ENCODE data around the gene BIN2.
"Not testable (repeated sequence)": the region's sequence is repeated elsewhere in the genome, so short reads cannot be mapped to it uniquely, and the experiment has no call there.

The BIN2 gene

GRCh38 chr12:51318846-51319599 is 5.0 kb downstream of the BIN2 start:
- Histone ChIP-seq H3K4me3 (ENCODE audit: low read depth in 1 of 2, low read length in 2 of 2) (no peak overlapping the region), H3K9me3 (ENCODE audit: control insufficient read depth in 1 of 2, low read length in 2 of 2) (no peaks in the 10 kb centered on the region), H3K27ac (ENCODE audit: low read depth, low read length) (no peak overlapping the region), H3K27me3 (ENCODE audit: control insufficient read depth in 1 of 2, insufficient read depth in 2 of 2, low read length in 2 of 2) (no peaks in the 10 kb centered on the region), H3K36me3 (ENCODE audit: control insufficient read depth in 1 of 2, insufficient read depth in 2 of 2, low read length in 2 of 2) (no peaks in the 10 kb centered on the region), H3K9ac (ENCODE audit: low read depth in 1 of 2, low read length in 2 of 2) (no peak overlapping the region), H3K4me1 (ENCODE audit: control insufficient read depth in 1 of 2, insufficient read depth in 2 of 2, low read length in 2 of 2) (peaks cover 7 to 13% of the 10 kb centered on the region in 2 donors)

GRCh38 chr12:51318057-51318806 is 5.7 kb downstream of the BIN2 start:
- not testable (repeated sequence) for H3K4me3 ChIP-seq (ENCODE audit: low read depth in 1 of 2, low read length in 2 of 2); H3K36me3 ChIP-seq (ENCODE audit: control insufficient read depth in 1 of 2, insufficient read depth in 2 of 2, low read length in 2 of 2); H3K9me3 ChIP-seq (ENCODE audit: control insufficient read depth in 1 of 2, low read length in 2 of 2); H3K27me3 ChIP-seq (ENCODE audit: control insufficient read depth in 1 of 2, insufficient read depth in 2 of 2, low read length in 2 of 2); H3K9ac ChIP-seq (ENCODE audit: low read depth in 1 of 2, low read length in 2 of 2); H3K27ac ChIP-seq (ENCODE audit: low read depth, low read length)
- peaks cover 7 to 13% of the 10 kb centered on the region in 2 donors for H3K4me1 ChIP-seq (ENCODE audit: control insufficient read depth in 1 of 2, insufficient read depth in 2 of 2, low read length in 2 of 2)

GRCh38 chr12:51311389-51311788 is 12.6 kb downstream of the BIN2 start:
- H3K9me3 ChIP-seq (ENCODE audit: control insufficient read depth in 1 of 2, low read length in 2 of 2) = no peaks in the 10 kb centered on the region
- no peaks in the 10 kb centered on the region for H3K27me3 ChIP-seq (ENCODE audit: control insufficient read depth in 1 of 2, insufficient read depth in 2 of 2, low read length in 2 of 2)
- no peaks in the 10 kb centered on the region for H3K36me3 ChIP-seq (ENCODE audit: control insufficient read depth in 1 of 2, insufficient read depth in 2 of 2, low read length in 2 of 2)
- H3K27ac ChIP-seq (ENCODE audit: low read depth, low read length) = no peak overlapping the region
- peaks cover 14 to 18% of the 10 kb centered on the region in 2 donors for H3K4me1 ChIP-seq (ENCODE audit: control insufficient read depth in 1 of 2, insufficient read depth in 2 of 2, low read length in 2 of 2)
- H3K4me3 ChIP-seq (ENCODE audit: low read depth in 1 of 2, low read length in 2 of 2) = no peak overlapping the region
- H3K9ac ChIP-seq (ENCODE audit: low read depth in 1 of 2, low read length in 2 of 2) = no peak overlapping the region

GRCh38 chr12:51307655-51308593 is 16.1 kb downstream of the BIN2 start:
- H3K9me3 ChIP-seq (ENCODE audit: control insufficient read depth in 1 of 2, low read length in 2 of 2) = no peaks in the 10 kb centered on the region
- H3K4me3 ChIP-seq (ENCODE audit: low read depth in 1 of 2, low read length in 2 of 2) = no peak overlapping the region
- H3K27ac ChIP-seq (ENCODE audit: low read depth, low read length) = no peak overlapping the region
- H3K36me3 ChIP-seq (ENCODE audit: control insufficient read depth in 1 of 2, insufficient read depth in 2 of 2, low read length in 2 of 2) = no peaks in the 10 kb centered on the region
- peaks cover 14 to 18% of the 10 kb centered on the region in 2 donors for H3K4me1 ChIP-seq (ENCODE audit: control insufficient read depth in 1 of 2, insufficient read depth in 2 of 2, low read length in 2 of 2)
- no peaks in the 10 kb centered on the region for H3K27me3 ChIP-seq (ENCODE audit: control insufficient read depth in 1 of 2, insufficient read depth in 2 of 2, low read length in 2 of 2)
- H3K9ac ChIP-seq (ENCODE audit: low read depth in 1 of 2, low read length in 2 of 2) = no peak overlapping the region

GRCh38 chr12:51306507-51306906 is 17.5 kb downstream of the BIN2 start:
- Histone ChIP-seq H3K9ac (ENCODE audit: low read depth in 1 of 2, low read length in 2 of 2) (no peak overlapping the region), H3K4me3 (ENCODE audit: low read depth in 1 of 2, low read length in 2 of 2) (no peak overlapping the region), H3K4me1 (ENCODE audit: control insufficient read depth in 1 of 2, insufficient read depth in 2 of 2, low read length in 2 of 2) (peaks cover 14 to 18% of the 10 kb centered on the region in 2 donors), H3K27me3 (ENCODE audit: control insufficient read depth in 1 of 2, insufficient read depth in 2 of 2, low read length in 2 of 2) (no peaks in the 10 kb centered on the region), H3K36me3 (ENCODE audit: control insufficient read depth in 1 of 2, insufficient read depth in 2 of 2, low read length in 2 of 2) (peaks cover 0 to 7% of the 10 kb centered on the region in 2 donors), H3K27ac (ENCODE audit: low read depth, low read length) (no peak overlapping the region), H3K9me3 (ENCODE audit: control insufficient read depth in 1 of 2, low read length in 2 of 2) (no peaks in the 10 kb centered on the region)

GRCh38 chr12:51300768-51301167 is 23.2 kb downstream of the BIN2 start:
- H3K27ac ChIP-seq (ENCODE audit: low read depth, low read length); H3K9me3 ChIP-seq (ENCODE audit: control insufficient read depth in 1 of 2, low read length in 2 of 2); H3K4me1 ChIP-seq (ENCODE audit: control insufficient read depth in 1 of 2, insufficient read depth in 2 of 2, low read length in 2 of 2); H3K27me3 ChIP-seq (ENCODE audit: control insufficient read depth in 1 of 2, insufficient read depth in 2 of 2, low read length in 2 of 2); H3K4me3 ChIP-seq (ENCODE audit: low read depth in 1 of 2, low read length in 2 of 2); H3K9ac ChIP-seq (ENCODE audit: low read depth in 1 of 2, low read length in 2 of 2): not testable (repeated sequence)
- H3K36me3 ChIP-seq (ENCODE audit: control insufficient read depth in 1 of 2, insufficient read depth in 2 of 2, low read length in 2 of 2) = peaks cover 6 to 10% of the 10 kb centered on the region in 2 donors

GRCh38 chr12:51295651-51296050 is 28.3 kb downstream of the BIN2 start:
- no peak overlapping the region for H3K27ac ChIP-seq (ENCODE audit: low read depth, low read length)
- H3K4me3 ChIP-seq (ENCODE audit: low read depth in 1 of 2, low read length in 2 of 2) = no peak overlapping the region
- H3K9ac ChIP-seq (ENCODE audit: low read depth in 1 of 2, low read length in 2 of 2) = no peak overlapping the region
- no peaks in the 10 kb centered on the region for H3K9me3 ChIP-seq (ENCODE audit: control insufficient read depth in 1 of 2, low read length in 2 of 2)
- no peaks in the 10 kb centered on the region for H3K4me1 ChIP-seq (ENCODE audit: control insufficient read depth in 1 of 2, insufficient read depth in 2 of 2, low read length in 2 of 2)
- H3K27me3 ChIP-seq (ENCODE audit: control insufficient read depth in 1 of 2, insufficient read depth in 2 of 2, low read length in 2 of 2) = no peaks in the 10 kb centered on the region
- peaks cover 3 to 6% of the 10 kb centered on the region in 2 donors for H3K36me3 ChIP-seq (ENCODE audit: control insufficient read depth in 1 of 2, insufficient read depth in 2 of 2, low read length in 2 of 2)

GRCh38 chr12:51294097-51294496 is 29.9 kb downstream of the BIN2 start:
- not testable (repeated sequence) for H3K36me3 ChIP-seq (ENCODE audit: control insufficient read depth in 1 of 2, insufficient read depth in 2 of 2, low read length in 2 of 2)

GRCh38 chr12:51293696-51294095 is 30.3 kb downstream of the BIN2 start:
- Histone ChIP-seq H3K27ac (ENCODE audit: low read depth, low read length) (no peak overlapping the region), H3K4me3 (ENCODE audit: low read depth in 1 of 2, low read length in 2 of 2) (no peak overlapping the region), H3K27me3 (ENCODE audit: control insufficient read depth in 1 of 2, insufficient read depth in 2 of 2, low read length in 2 of 2) (no peaks in the 10 kb centered on the region), H3K4me1 (ENCODE audit: control insufficient read depth in 1 of 2, insufficient read depth in 2 of 2, low read length in 2 of 2) (no peaks in the 10 kb centered on the region), H3K36me3 (ENCODE audit: control insufficient read depth in 1 of 2, insufficient read depth in 2 of 2, low read length in 2 of 2) (no peaks in the 10 kb centered on the region), H3K9ac (ENCODE audit: low read depth in 1 of 2, low read length in 2 of 2) (no peak overlapping the region), H3K9me3 (ENCODE audit: control insufficient read depth in 1 of 2, low read length in 2 of 2) (no peaks in the 10 kb centered on the region)

More at GRCh38 chr12:51294097-51294496, 29.9 kb downstream of the BIN2 start:
- not testable (repeated sequence) for H3K27ac ChIP-seq (ENCODE audit: low read depth, low read length); H3K9me3 ChIP-seq (ENCODE audit: control insufficient read depth in 1 of 2, low read length in 2 of 2); H3K4me1 ChIP-seq (ENCODE audit: control insufficient read depth in 1 of 2, insufficient read depth in 2 of 2, low read length in 2 of 2); H3K9ac ChIP-seq (ENCODE audit: low read depth in 1 of 2, low read length in 2 of 2); H3K4me3 ChIP-seq (ENCODE audit: low read depth in 1 of 2, low read length in 2 of 2); H3K27me3 ChIP-seq (ENCODE audit: control insufficient read depth in 1 of 2, insufficient read depth in 2 of 2, low read length in 2 of 2)
